ENCODE data around the gene MAB21L4.

The MAB21L4 gene

DNA sequence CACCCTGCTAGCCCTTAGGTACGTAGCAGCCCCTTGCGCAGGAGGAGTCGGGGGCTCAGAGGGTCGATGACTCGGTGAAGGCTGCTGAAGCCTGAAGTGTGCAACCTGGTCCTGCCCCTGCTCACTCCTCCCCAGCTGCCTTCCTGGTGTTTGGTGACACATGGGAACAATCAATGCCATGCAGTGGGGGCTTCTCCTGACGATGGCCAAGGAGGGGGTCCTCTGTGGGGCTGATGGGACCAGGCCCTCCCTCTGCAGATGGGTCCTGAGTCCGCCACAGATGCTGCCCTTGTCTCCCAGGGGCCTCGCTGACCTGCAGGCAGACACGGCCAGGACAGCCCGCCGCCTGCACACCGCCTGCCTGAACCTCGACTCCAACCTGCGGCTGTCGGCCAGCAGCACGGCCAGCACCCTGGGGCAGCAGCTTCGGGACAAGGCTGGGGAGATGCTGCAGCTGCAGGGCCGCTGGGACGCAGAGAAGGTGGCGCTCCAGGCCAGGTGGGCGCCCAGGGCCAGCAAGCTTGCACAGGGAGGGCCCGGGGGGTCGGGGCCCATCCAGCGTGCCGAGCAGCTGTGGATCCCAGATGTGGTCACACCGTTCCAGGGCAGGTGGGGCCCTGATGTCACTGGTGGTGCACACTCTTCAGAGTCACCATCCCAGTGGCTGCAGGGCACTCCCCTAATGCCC is 34.8 kb upstream of the MAB21L4 start:
- no peak overlapping the region for H3K9ac ChIP-seq (ENCODE audit: low read depth, low read length)
- no peaks in the 10 kb centered on the region for H3K36me3 ChIP-seq (ENCODE audit: control insufficient read depth, insufficient read depth, low read length)
- H3K27ac ChIP-seq (ENCODE audit: low read depth, low read length): no peak overlapping the region
- no peaks in the 10 kb centered on the region for H3K9me3 ChIP-seq (ENCODE audit: control insufficient read depth, insufficient read depth, low read length)
- no peak overlapping the region for H3K4me3 ChIP-seq (ENCODE audit: low read depth, low read length)
- H3K27me3 ChIP-seq (ENCODE audit: control insufficient read depth, insufficient read depth, low read length): no peaks in the 10 kb centered on the region
- H3K4me1 ChIP-seq (ENCODE audit: control insufficient read depth, insufficient read depth, low read length): no peaks in the 10 kb centered on the region

- H3K4me1 ChIP-seq (ENCODE audit: control insufficient read depth, insufficient read depth, low read length): no peaks in the 10 kb centered on the region
- H3K27me3 ChIP-seq (ENCODE audit: control insufficient read depth, insufficient read depth, low read length): no peaks in the 10 kb centered on the region
- H3K27ac ChIP-seq (ENCODE audit: low read depth, low read length): no peak overlapping the region
These were observed 34.2 kb upstream of the MAB21L4 start for GRCh38 chr2:240930096-240930630.

DNA sequence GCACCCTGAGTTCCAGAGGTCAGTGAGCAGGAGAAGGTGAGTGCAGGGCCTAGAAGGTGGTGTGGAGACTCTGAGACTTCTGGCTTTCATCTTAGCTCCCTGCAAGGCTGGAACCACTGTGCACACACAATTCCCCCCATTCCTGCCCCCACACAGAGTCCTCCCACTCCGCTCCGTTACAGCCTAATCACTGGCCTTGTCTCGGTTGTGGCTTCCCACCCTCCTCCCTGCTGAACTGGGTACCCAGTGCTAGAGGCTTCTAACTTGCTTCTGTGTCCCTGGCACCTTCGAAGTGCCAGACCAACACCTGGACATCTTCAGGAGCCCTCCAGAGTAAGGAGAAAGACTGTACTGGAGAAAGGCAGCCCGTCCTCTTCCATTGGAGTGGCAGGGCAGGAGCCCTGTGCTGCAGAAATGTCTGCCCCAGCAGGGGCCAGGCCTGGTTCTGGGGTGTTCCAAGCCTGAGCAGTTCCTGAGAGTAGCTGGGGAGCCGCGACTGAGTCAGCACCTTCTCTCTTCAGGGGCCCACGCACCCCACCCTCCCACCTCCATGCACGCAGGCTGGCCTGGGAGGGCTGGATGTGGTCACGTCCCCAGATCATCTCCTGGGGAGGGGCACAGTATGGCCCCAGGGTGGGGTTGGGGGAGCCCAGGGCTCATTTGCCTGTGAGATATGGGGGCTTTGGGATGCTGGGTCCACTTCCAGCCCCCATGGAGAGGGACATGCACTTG is 33.6 kb upstream of the MAB21L4 start:
- no peaks in the 10 kb centered on the region for H3K27me3 ChIP-seq (ENCODE audit: control insufficient read depth, insufficient read depth, low read length)
- H3K9ac ChIP-seq (ENCODE audit: low read depth, low read length): no peak overlapping the region
- H3K27ac ChIP-seq (ENCODE audit: low read depth, low read length): no peak overlapping the region
- no peaks in the 10 kb centered on the region for H3K36me3 ChIP-seq (ENCODE audit: control insufficient read depth, insufficient read depth, low read length)
- no peak overlapping the region for H3K4me3 ChIP-seq (ENCODE audit: low read depth, low read length)
- H3K9me3 ChIP-seq (ENCODE audit: control insufficient read depth, insufficient read depth, low read length): no peaks in the 10 kb centered on the region
- no peaks in the 10 kb centered on the region for H3K4me1 ChIP-seq (ENCODE audit: control insufficient read depth, insufficient read depth, low read length)

More at GRCh38 chr2:240930096-240930630, 34.2 kb upstream of the MAB21L4 start:
- Histone ChIP-seq H3K4me3 (ENCODE audit: low read depth, low read length) (no peak overlapping the region), H3K36me3 (ENCODE audit: control insufficient read depth, insufficient read depth, low read length) (no peaks in the 10 kb centered on the region), H3K9ac (ENCODE audit: low read depth, low read length) (no peak overlapping the region), H3K9me3 (ENCODE audit: control insufficient read depth, insufficient read depth, low read length) (no peaks in the 10 kb centered on the region)

- H3K4me3 ChIP-seq (ENCODE audit: low read depth, low read length): no peak overlapping the region
- H3K9ac ChIP-seq (ENCODE audit: low read depth, low read length): no peak overlapping the region
- no peaks in the 10 kb centered on the region for H3K36me3 ChIP-seq (ENCODE audit: control insufficient read depth, insufficient read depth, low read length)
- no peak overlapping the region for H3K27ac ChIP-seq (ENCODE audit: low read depth, low read length)
- H3K4me1 ChIP-seq (ENCODE audit: control insufficient read depth, insufficient read depth, low read length): no peaks in the 10 kb centered on the region
- no peaks in the 10 kb centered on the region for H3K27me3 ChIP-seq (ENCODE audit: control insufficient read depth, insufficient read depth, low read length)
- H3K9me3 ChIP-seq (ENCODE audit: control insufficient read depth, insufficient read depth, low read length): no peaks in the 10 kb centered on the region
These were observed 32.8 kb upstream of the MAB21L4 start for GRCh38 chr2:240928476-240929363.

- Histone ChIP-seq H3K4me1 (ENCODE audit: control insufficient read depth, insufficient read depth, low read length) (no peaks in the 10 kb centered on the region), H3K27me3 (ENCODE audit: control insufficient read depth, insufficient read depth, low read length) (no peaks in the 10 kb centered on the region), H3K36me3 (ENCODE audit: control insufficient read depth, insufficient read depth, low read length) (no peaks in the 10 kb centered on the region), H3K4me3 (ENCODE audit: low read depth, low read length) (no peak overlapping the region), H3K9ac (ENCODE audit: low read depth, low read length) (no peak overlapping the region), H3K27ac (ENCODE audit: low read depth, low read length) (no peak overlapping the region), H3K9me3 (ENCODE audit: control insufficient read depth, insufficient read depth, low read length) (no peaks in the 10 kb centered on the region)
These were observed 31.4 kb upstream of the MAB21L4 start for GRCh38 chr2:240927390-240927781.

- H3K36me3 ChIP-seq (ENCODE audit: control insufficient read depth, insufficient read depth, low read length): no peaks in the 10 kb centered on the region
- H3K4me1 ChIP-seq (ENCODE audit: control insufficient read depth, insufficient read depth, low read length): no peaks in the 10 kb centered on the region
- no peaks in the 10 kb centered on the region for H3K27me3 ChIP-seq (ENCODE audit: control insufficient read depth, insufficient read depth, low read length)
- no peak overlapping the region for H3K27ac ChIP-seq (ENCODE audit: low read depth, low read length)
- H3K4me3 ChIP-seq (ENCODE audit: low read depth, low read length): no peak overlapping the region
- H3K9me3 ChIP-seq (ENCODE audit: control insufficient read depth, insufficient read depth, low read length): no peaks in the 10 kb centered on the region
- no peak overlapping the region for H3K9ac ChIP-seq (ENCODE audit: low read depth, low read length)
These were observed 30.8 kb upstream of the MAB21L4 start for GRCh38 chr2:240926516-240927389.

- no peak overlapping the region for H3K4me3 ChIP-seq (ENCODE audit: low read depth, low read length)
- no peaks in the 10 kb centered on the region for H3K27me3 ChIP-seq (ENCODE audit: control insufficient read depth, insufficient read depth, low read length)
- H3K36me3 ChIP-seq (ENCODE audit: control insufficient read depth, insufficient read depth, low read length): no peaks in the 10 kb centered on the region
- no peak overlapping the region for H3K27ac ChIP-seq (ENCODE audit: low read depth, low read length)
- no peak overlapping the region for H3K9ac ChIP-seq (ENCODE audit: low read depth, low read length)
- no peaks in the 10 kb centered on the region for H3K9me3 ChIP-seq (ENCODE audit: control insufficient read depth, insufficient read depth, low read length)
- no peaks in the 10 kb centered on the region for H3K4me1 ChIP-seq (ENCODE audit: control insufficient read depth, insufficient read depth, low read length)
These were observed 29.9 kb upstream of the MAB21L4 start for GRCh38 chr2:240925568-240926515.

DNA sequence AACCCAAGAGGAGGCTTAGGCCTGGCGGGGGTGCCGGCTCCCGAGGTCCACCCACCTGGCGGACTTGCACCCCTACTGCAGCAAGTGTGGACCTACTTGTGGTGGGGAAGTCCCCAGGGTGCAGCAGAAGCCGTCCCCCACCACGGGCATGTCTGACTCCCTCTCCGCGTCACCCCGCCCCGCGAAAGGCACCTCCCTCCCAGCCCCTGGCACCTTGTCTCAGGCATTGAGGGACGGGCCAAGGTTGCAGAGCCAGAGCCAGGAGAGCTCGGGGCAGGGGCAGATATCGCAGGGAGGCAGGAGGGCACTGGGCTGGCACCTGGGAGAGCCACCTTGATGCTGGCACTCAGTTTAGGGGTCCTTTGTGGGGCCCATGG is 29.2 kb upstream of the MAB21L4 start:
- Histone ChIP-seq H3K4me3 (ENCODE audit: low read depth, low read length) (no peak overlapping the region), H3K9me3 (ENCODE audit: control insufficient read depth, insufficient read depth, low read length) (no peaks in the 10 kb centered on the region), H3K36me3 (ENCODE audit: control insufficient read depth, insufficient read depth, low read length) (no peaks in the 10 kb centered on the region), H3K4me1 (ENCODE audit: control insufficient read depth, insufficient read depth, low read length) (no peaks in the 10 kb centered on the region), H3K27me3 (ENCODE audit: control insufficient read depth, insufficient read depth, low read length) (no peaks in the 10 kb centered on the region), H3K9ac (ENCODE audit: low read depth, low read length) (no peak overlapping the region), H3K27ac (ENCODE audit: low read depth, low read length) (no peak overlapping the region)

DNA sequence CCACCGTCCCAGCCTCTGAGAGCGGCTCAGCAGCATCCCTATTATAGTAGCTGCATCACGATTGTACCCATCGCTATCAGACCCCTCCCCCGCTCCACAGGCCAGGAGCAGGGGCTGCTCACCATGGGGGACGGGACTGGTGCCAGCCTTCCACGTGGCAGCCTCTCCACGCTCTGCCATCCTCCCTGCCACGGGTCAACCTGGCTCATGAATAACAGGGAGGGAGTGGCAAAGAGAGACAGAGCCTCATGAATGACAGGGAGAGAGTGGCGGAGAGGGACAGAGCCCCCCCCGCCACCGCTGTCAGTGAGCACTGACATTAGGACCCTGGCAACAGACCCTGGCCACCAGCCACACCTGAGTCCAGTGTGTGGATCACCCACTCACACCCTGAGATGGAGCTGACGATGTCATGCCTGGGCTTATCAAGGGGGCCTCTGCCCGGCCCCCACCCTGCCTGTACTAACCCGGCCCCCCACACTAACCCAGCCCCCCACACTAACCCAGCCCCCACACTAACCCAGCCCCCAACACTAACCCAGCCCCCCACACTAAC is 27.1 kb upstream of the MAB21L4 start:
- H3K4me1 ChIP-seq (ENCODE audit: control insufficient read depth, insufficient read depth, low read length): no peaks in the 10 kb centered on the region
- no peaks in the 10 kb centered on the region for H3K36me3 ChIP-seq (ENCODE audit: control insufficient read depth, insufficient read depth, low read length)
- H3K4me3 ChIP-seq (ENCODE audit: low read depth, low read length): no peak overlapping the region
- H3K27ac ChIP-seq (ENCODE audit: low read depth, low read length): no peak overlapping the region
- no peak overlapping the region for H3K9ac ChIP-seq (ENCODE audit: low read depth, low read length)
- H3K9me3 ChIP-seq (ENCODE audit: control insufficient read depth, insufficient read depth, low read length): no peaks in the 10 kb centered on the region
- no peaks in the 10 kb centered on the region for H3K27me3 ChIP-seq (ENCODE audit: control insufficient read depth, insufficient read depth, low read length)
